Uterus (tissue), 2 donors: Measurements from ENCODE around the gene RHCE.
"Not testable (repeated sequence)": the region's sequence is repeated elsewhere in the genome, so short reads cannot be mapped to it uniquely, and the experiment has no call there.

Experiments
- CTCF ChIP-seq, 4 experiments: fragments of 200-600 bp in 2 of 4; fragments of 450-650 bp in 2 of 4; sonication (generic) in 2 of 4; IDR thresholded peaks; one replicate each; pipeline ENCODE4 v1.5.1; 2016 to 2019; ENCODE audit warnings: antibody characterized with exemption in 4 of 4, mild to moderate bottlenecking in 2 of 4, moderate library complexity in 1 of 4
- POLR2A ChIP-seq, 2 donors: fragments of 450-650 bp; IDR thresholded peaks; one replicate each; pipeline ENCODE4 v1.6.1; 2016; ENCODE audit warnings: antibody characterized with exemption in 2 of 2, mild to moderate bottlenecking in 1 of 2, moderate library complexity in 1 of 2

DNA sequence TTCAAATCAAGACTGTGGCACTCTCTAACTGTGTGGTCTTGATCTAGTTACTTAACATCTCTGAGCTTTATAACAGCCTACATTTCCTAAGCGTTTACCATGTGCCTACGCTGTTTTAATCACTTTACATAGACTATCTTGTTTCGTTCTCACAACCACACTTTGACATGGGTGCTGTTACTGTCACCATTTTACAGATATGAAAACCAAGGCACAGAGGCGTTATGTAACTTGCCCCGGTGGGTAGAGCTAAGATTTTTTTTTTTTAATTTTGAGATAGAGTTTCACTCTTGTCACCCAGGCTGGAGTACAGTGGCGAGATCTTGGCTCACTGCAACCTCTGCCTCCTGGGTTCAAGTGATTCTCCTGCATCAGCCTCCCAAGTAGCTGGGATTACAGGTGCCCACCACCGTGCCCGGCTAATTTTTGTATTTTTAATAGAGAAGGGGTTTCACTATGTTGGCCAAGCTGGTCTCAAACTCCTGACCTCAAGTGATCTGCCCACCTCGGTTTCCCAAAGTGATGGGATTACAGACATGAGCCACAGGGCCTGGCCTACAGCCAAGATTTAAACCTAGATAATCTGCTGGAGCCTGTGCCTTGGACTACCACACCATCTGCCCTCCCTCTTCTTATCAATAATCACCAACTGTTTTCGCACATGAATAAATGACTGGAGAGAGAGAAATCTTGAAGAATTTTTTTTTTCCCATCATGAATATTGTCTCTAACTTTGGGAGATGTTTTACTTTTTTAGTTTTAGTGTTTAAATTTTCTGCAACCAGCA lies 10.8 kb downstream of the RHCE start:
- not testable (repeated sequence) for TF ChIP-seq CTCF, POLR2A (IDR thresholded peaks at IDR 0.05)
